ENCODE measurements around the gene TNFAIP2.

Gene TNFAIP2

DNA sequence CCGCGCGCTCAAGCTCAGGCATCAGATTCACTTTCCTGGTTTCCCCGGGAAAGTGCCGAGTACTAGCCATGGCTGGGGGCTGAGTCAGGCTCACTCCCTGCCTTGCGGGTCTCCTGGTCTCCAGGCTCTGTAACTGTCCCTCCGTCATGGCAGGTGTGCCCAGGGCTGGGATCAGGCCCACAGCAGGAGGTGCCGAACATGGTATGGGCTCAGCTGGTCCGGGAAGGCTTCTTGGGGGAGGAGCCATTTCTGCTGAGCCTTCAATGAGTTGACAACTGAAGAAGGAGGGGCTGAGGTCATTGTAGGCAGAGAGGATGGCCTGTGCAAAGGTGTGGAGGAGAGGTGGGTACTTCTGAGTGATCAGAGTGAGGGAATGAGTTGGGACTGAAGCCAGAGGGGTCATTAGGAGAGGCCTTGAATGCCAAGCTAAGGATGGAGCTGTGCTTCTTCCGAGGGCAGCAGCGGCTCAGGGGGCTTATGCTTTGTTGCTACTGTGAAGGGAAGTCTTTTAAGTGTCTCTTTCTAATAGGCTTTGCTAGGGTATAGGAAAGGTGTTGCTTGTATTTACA, 28.0 kb upstream of the TNFAIP2 start:
- no peak for DNase-seq

GRCh38 chr14:103096387-103096786, 26.9 kb upstream of the TNFAIP2 start:
- no peak for DNase-seq

DNA sequence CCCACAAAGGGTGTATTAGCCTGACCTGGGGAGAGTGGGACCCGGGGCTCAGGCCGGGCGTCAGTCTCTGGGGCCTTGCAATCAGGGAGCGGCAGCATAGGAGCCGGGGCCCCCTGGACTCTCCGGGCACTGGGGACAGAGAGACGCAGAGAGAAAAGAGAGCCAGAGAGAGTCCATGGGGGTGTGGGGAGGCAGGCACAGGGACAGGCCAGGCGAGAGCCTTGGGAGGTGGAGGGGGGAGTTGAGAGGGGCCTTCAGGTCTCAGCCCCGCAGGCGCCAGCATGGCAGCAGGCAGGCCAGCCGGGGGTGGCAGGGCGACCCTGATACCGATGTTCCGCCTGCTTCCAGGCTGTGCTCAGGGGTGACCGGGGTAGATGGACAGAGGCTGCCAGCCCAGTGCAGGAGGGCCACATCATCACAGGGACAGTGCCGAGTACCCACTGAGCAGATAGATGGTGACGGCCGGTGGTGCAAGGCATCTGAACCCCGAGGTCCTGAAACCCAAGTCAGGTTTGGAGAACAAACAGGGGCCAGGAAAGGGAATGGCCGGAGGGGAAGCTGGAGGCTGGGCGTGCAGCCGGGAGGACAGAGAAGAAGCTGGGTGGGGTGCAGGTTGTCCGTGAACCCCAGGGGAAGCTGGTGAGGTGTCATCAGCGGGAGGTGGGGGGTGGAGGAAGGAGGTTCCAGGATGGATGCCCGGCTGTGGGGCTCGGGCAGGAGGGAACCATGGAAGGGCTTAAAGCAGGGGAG, 25.8 kb upstream of the TNFAIP2 start:
- no peak for DNase-seq

- no peak for DNase-seq
These were observed 25.0 kb upstream of the TNFAIP2 start for GRCh38 chr14:103097994-103098957.

- no peak for DNase-seq
These were observed 24.1 kb upstream of the TNFAIP2 start for GRCh38 chr14:103099081-103099732.

DNA sequence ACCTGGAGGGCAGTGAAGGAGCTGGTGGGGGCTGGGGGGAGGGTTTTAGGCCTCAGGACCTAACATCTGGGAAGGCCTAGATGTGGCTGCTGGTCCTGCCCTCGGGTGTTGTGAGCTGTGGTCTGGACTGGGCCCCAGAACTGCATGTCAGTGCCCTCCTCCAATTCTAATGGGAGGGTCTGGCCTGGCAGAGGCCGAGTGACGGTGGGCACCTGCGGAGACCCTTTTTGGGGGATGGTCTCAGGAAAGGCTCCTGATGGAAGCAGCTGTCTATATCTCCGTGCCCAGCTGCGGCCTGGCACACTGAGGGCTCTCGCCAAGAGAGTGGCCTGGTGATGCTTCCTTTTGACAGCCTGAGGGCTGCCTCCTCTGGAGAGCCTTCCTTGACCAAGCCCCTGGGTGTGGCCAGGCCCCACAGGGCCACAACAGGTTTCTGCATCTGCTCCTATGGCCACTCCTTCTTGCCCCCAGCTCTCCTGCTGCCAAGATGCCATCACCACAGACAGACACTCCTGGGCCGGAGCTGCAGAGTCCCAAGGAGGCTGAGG, 23.5 kb upstream of the TNFAIP2 start:
- DNase-seq = no peak

DNA sequence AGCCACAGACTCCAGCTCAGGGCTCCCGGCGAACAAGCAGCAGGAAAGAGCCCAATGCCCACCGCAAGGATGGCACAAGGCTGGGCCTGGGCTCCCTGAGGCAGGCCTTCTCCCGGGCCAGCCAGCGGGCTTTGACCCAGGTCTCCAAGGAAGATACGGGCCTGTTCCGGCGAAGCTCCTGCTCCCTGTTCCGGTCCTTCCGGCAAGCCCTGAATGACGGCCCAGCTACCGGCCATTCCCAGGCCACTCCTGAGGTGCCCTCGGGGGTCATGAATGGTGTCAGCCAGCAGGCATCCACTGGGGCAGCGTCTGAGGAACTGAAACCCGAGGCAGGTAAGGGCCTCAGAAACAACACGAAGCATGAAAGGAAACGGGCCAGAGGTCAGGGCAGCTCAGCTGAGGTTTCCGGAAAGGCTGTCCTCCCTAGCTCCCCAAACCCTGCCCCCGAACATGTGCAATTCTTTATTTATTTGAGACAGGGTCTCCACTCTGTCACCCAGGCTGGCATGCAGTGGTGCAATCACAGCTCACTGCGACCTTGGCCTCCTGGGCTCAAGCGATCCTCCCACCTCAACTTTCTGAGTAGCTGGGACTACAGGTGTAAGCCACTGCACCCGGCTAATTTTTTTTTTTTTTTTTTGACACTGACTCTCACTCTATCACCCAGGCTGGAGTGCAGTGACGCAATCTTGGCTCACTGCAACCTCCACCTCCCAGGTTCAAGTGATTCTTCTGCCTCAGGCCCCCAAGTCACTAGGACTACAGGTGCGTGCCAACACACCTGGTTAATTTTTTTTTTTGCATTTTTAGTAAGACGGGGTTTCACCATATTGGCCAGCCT, 22.8 kb upstream of the TNFAIP2 start:
- no peak for DNase-seq

DNA sequence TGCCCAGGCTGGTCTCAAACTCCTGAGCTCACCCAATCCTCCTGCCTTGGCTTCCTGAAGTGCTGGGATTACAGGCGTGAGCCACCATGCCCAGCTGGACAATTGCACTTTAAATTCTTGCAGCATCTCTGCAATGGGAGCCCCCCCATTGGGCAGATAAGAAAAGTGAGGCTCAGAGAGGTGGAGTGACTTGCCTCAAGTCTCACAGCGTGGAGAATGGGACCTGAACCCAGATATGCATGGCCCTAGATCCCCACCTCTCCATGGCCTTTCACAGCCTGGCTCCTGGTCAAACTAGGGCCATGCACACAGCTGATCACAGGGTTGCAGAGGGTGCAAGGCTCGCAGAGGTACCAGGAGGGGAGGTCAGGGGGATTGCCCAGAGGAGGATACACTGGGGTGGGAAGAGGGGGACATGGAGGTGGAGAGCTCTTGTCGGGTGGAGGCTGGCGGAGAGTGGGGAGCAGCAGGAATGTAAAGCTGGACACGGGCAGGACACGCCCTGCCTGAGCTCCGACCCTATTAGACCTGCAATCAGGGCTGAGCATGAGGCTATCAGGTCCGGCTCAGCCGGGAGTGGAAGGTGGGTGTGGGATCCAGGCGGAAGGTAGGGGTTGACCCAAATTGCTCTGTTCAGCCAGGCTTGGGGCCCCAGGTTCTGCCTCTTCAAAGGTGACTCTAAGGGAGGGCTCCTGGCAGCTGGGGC, 21.9 kb upstream of the TNFAIP2 start:
- DNase-seq = no peak

DNA sequence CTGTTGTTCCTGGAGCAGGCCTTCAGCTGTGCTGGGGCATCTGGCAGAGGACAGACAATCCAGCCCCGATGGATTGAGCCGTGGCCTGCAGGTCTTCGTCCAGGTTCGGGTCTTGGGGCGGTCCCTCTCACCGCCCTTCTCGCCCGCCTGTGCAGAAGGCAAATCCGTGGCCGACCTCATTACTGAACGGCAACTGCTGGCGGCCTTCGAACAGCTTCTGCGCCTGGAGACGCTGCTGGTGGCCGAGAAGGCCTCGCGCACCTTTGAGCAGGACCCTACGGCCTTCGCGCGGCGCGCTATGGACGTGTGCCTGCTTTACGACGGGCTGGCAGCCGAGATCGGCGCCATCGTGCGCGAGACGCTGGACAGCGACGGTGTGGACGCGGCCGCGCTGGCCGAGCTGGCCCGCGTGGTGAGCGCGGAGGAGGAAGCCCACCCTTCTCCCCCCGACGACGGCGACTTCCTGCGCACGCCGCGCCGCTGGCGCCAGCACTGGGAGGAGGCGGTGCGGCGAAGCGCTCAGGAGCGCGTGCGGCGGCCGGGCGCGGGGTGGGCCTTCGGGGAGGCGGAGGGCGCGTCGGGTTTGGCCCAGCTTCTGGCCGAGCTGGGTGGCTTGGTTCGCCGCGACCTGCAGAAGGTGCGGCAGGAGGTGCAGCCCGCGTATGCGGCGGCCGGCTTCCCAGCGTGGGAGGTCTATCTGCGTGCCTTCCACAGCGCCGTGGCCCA, 21.1 kb upstream of the TNFAIP2 start:
- no peak for DNase-seq

DNA sequence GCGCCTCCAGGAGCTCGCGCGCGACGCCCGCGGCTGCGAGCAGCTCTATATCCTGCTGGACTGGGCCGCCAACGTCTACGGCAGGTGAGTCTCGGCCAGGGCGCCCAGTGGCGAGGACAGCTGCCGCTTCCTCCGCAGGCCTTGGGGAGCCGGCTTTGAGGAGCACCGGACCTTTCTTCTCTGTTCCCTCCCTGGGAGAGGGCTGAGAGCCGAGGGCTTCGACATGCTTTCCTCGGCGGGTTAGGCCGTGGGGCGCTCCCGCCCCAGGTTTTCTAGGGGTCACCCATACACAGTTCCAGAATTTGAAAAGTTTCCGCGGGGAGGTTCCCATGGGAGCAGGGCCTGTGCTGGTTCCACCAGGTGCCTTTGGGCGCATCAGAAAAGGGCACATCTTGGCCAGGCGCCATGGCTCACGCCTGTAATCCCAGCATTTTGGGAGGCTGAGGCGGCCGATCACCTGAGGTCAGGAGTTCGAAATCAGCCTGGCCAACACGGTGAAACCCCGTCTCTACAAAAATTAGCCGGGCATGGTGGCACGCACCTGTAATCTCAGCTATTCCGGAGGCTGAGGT, 20.5 kb upstream of the TNFAIP2 start:
- DNase-seq = no peak

- peak; percentile 25 to 39 for DNase-seq
These were observed 19.5 kb upstream of the TNFAIP2 start for GRCh38 chr14:103103461-103104388.

DNA sequence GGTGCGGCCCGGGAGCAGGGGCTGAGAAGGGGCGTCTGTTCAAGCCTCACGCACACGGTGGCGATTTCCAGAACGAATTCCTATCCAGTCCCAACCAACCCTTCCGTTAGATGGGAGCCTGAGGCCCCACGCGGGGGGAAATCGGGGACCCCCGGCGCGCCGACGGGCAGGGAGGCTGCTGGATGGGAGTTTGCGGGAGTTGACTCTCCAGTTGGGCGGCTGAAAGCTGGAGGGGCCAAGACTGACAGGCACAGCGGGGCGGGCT, 18.9 kb upstream of the TNFAIP2 start:
- DNase-seq = no peak

GRCh38 chr14:103104654-103105452, 18.4 kb upstream of the TNFAIP2 start:
- peak; percentile 31 to 32 for DNase-seq

DNA sequence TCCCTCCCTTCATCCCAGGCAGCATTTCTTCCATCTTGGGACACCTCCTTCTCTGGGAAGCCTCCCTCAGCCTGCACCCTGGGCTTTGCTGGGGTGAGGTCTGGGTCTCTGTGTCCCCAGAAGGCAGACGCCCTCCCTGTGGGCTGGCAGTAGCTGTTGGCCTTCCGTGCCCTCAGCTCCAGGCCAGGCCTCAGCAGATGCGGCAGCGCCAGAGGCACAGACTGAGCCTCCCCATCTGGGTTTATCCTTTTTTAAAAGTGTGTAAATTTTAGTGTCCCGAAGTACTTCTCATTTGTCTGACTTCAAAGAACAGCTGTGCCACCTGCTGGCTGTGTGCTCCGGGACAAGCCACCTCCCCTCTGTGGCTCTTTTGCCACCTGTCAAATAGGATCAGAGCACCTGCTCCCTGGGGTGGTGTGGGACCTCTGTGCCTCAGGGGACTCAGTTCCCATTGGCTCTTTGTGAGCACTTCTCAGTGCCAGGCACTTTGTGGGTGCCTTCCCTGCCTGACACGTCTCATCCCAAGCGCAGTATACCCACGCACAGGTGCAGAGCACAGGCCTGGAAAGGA, 17.6 kb upstream of the TNFAIP2 start:
- DNase-seq = peak; percentile 11 to 18

- no peak for DNase-seq
These were observed 15.8 kb upstream of the TNFAIP2 start for GRCh38 chr14:103107455-103107854.

- no peak for DNase-seq
These were observed 15.1 kb upstream of the TNFAIP2 start for GRCh38 chr14:103107941-103108748.

- DNase-seq = no peak
These were observed 14.5 kb upstream of the TNFAIP2 start for GRCh38 chr14:103108749-103109207.
